ENCODE measurements around the gene FMO5. TPM values are rescaled to one million over a fixed set of nuclear protein-coding genes. Genes with fewer than 3 reads are reported as not detected.

FMO5 gene
- total and polyA plus RNA-seq, 2 of the 13 experiments (the other 11 are each of a cell fraction or from before 2014, with no cell fraction given): 48.2 to 149 TPM

DNA sequence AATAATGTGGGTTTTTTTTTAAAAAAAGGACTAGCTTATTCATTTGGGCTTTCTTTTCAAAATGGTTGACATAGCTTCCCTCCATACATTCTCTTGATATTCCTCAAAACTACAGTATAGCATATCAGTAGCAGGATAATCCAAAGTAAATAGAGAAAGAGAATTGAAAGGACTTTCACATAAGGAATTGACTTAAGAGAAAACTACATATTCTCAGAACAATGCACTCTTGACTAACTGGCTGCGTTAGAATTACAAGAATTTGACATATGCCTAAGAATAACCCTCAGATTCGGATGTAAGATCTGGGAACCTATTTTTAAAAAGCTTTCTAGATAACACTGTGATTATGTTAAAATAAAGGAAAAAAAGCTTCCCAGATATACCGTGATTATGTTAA lies 56.0 kb downstream of the FMO5 start (continued):
- TF ChIP-seq, protein P1, sequence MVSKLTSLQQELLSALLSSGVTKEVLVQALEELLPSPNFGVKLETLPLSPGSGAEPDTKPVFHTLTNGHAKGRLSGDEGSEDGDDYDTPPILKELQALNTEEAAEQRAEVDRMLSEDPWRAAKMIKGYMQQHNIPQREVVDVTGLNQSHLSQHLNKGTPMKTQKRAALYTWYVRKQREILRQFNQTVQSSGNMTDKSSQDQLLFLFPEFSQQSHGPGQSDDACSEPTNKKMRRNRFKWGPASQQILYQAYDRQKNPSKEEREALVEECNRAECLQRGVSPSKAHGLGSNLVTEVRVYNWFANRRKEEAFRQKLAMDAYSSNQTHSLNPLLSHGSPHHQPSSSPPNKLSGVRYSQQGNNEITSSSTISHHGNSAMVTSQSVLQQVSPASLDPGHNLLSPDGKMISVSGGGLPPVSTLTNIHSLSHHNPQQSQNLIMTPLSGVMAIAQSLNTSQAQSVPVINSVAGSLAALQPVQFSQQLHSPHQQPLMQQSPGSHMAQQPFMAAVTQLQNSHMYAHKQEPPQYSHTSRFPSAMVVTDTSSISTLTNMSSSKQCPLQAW (CRISPR knock-in tag; IDR thresholded peaks at IDR 0.05): no peak
- TF ChIP-seq HOXA5 (CRISPR knock-in tag; IDR thresholded peaks at IDR 0.05) (no peak), ZMYM4 (CRISPR knock-in tag; IDR thresholded peaks at IDR 0.05) (no peak), YY1 (IDR thresholded peaks at IDR 0.05; ENCODE audit: insufficient read depth, insufficient replicate concordance, low read depth, low read length) (peak; percentile 25), AGO1 (IDR thresholded peaks at IDR 0.05; ENCODE audit: low read depth, low read length, poor library complexity, severe bottlenecking) (no peak), ZNF788 (CRISPR knock-in tag; IDR thresholded peaks at IDR 0.05; ENCODE audit: borderline replicate concordance) (no peak), FOXM1 (CRISPR knock-in tag; IDR thresholded peaks at IDR 0.05) (no peak), RAD51 (IDR thresholded peaks at IDR 0.05; ENCODE audit: borderline replicate concordance) (no peak), IKZF4 (CRISPR knock-in tag; IDR thresholded peaks at IDR 0.05; ENCODE audit: borderline replicate concordance, low read depth, not compliant biosample characterization) (no peak), SNAPC2 (CRISPR knock-in tag; IDR thresholded peaks at IDR 0.05) (no peak), BHLHE40 (IDR thresholded peaks at IDR 0.05; ENCODE audit: low read length) (no peak), ZNF20 (CRISPR knock-in tag; IDR thresholded peaks at IDR 0.05) (no peak), ZNF761 (CRISPR knock-in tag; conservative IDR thresholded peaks at IDR 0.05) (no peak), ZBTB21 (CRISPR knock-in tag; IDR thresholded peaks at IDR 0.05) (no peak), ZNF713 (CRISPR knock-in tag; IDR thresholded peaks at IDR 0.05) (no peak), SOX5 (CRISPR knock-in tag; IDR thresholded peaks at IDR 0.05; ENCODE audit: borderline replicate concordance) (peak; percentile 35; the same call in 1 of the 2 replicates), ESRRA (CRISPR knock-in tag; IDR thresholded peaks at IDR 0.05; ENCODE audit: low read depth) (no peak), IKZF1 (IDR thresholded peaks at IDR 0.05) (no peak), FOXP1 (IDR thresholded peaks at IDR 0.05) (no peak), FOXP1 (CRISPR knock-in tag; IDR thresholded peaks at IDR 0.05) (no peak), WIZ (CRISPR knock-in tag; IDR thresholded peaks at IDR 0.05) (no peak), ZNF546 (CRISPR knock-in tag; conservative IDR thresholded peaks at IDR 0.05) (no peak)
- TF ChIP-seq, protein P2, sequence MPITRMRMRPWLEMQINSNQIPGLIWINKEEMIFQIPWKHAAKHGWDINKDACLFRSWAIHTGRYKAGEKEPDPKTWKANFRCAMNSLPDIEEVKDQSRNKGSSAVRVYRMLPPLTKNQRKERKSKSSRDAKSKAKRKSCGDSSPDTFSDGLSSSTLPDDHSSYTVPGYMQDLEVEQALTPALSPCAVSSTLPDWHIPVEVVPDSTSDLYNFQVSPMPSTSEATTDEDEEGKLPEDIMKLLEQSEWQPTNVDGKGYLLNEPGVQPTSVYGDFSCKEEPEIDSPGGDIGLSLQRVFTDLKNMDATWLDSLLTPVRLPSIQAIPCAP (CRISPR knock-in tag; IDR thresholded peaks at IDR 0.05; ENCODE audit: low read depth): no peak
- TF ChIP-seq, protein P3, sequence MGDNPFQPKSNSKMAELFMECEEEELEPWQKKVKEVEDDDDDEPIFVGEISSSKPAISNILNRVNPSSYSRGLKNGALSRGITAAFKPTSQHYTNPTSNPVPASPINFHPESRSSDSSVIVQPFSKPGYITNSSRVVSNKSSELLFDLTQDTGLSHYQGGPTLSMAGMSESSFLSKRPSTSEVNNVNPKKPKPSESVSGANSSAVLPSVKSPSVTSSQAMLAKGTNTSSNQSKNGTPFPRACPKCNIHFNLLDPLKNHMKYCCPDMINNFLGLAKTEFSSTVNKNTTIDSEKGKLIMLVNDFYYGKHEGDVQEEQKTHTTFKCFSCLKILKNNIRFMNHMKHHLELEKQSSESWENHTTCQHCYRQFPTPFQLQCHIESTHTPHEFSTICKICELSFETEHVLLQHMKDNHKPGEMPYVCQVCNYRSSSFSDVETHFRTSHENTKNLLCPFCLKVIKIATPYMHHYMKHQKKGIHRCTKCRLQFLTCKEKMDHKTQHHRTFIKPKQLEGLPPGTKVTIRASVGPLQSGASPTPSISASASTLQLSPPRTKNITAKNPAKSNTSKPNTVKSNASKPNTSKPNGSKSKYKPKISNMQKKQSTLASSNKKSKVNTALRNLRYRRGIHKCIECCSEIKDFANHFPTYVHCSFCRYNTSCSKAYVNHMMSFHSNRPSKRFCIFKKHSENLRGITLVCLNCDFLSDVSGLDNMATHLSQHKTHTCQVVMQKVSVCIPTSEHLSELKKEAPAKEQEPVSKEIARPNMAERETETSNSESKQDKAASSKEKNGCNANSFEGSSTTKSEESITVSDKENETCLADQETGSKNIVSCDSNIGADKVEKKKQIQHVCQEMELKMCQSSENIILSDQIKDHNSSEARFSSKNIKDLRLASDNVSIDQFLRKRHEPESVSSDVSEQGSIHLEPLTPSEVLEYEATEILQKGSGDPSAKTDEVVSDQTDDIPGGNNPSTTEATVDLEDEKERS (CRISPR knock-in tag; IDR thresholded peaks at IDR 0.05): 0 out of 2 replicates have a peak, but pooled peaks have one; percentile 7
- TF ChIP-seq, protein P4, sequence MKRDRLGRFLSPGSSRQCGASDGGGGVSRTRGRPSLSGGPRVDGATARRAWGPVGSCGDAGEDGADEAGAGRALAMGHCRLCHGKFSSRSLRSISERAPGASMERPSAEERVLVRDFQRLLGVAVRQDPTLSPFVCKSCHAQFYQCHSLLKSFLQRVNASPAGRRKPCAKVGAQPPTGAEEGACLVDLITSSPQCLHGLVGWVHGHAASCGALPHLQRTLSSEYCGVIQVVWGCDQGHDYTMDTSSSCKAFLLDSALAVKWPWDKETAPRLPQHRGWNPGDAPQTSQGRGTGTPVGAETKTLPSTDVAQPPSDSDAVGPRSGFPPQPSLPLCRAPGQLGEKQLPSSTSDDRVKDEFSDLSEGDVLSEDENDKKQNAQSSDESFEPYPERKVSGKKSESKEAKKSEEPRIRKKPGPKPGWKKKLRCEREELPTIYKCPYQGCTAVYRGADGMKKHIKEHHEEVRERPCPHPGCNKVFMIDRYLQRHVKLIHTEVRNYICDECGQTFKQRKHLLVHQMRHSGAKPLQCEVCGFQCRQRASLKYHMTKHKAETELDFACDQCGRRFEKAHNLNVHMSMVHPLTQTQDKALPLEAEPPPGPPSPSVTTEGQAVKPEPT (CRISPR knock-in tag; IDR thresholded peaks at IDR 0.05; ENCODE audit: low read depth): no peak
- TF ChIP-seq, protein P5, sequence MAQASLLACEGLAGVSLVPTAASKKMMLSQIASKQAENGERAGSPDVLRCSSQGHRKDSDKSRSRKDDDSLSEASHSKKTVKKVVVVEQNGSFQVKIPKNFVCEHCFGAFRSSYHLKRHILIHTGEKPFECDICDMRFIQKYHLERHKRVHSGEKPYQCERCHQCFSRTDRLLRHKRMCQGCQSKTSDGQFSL (CRISPR knock-in tag; IDR thresholded peaks at IDR 0.05): no peak

Measured in HepG2 (cell line).